OCI-LY7 (cell line): ENCODE data around the gene GRK3. TPM values are rescaled to one million over a fixed set of nuclear protein-coding genes. Genes with fewer than 3 reads are reported as not detected.

Experiments used
- BruUV-seq: library from RNA; stranded (reverse); fragments of 400-500 nt; replicated peaks from 2 replicates; lab custom pipeline; 2021; lab: Mats Ljungman, UMichigan
- CTCF ChIA-PET: fragments of 300-600 bp; sonication (Branson Sonifier 250); formaldehyde crosslinking; loops from one replicate; lab custom pipeline; 2022; ENCODE audit warnings: antibody characterized with exemption; ENCODE audit not compliant: unreplicated experiment; lab: Charles Lee
- POLR2A ChIA-PET: fragments of 300-600 bp; sonication (Branson Sonifier 250); formaldehyde crosslinking; loops from one replicate; lab custom pipeline; 2022; ENCODE audit warnings: antibody characterized with exemption; lab: Charles Lee
- DNase-seq: peaks from one replicate; pipeline ENCODE4 v3.0.0-alpha.2; 2015; ENCODE audit warnings: low spot score
- H2AFZ ChIP-seq: fragments of 200-600 bp; sonication (generic), shearing (Covaris generic); 2 replicates; pipeline ENCODE4 v1.6.1; 2014; ENCODE audit warnings: mild to moderate bottlenecking, antibody characterized with exemption, low read length, moderate library complexity
- H3K27ac ChIP-seq: fragments of 200-600 bp; sonication (generic); 2 replicates; pipeline ENCODE4 v1.5.1; 2014; ENCODE audit warnings: mixed run types, low read depth, mild to moderate bottlenecking, moderate library complexity, low read length, inconsistent platforms; ENCODE audit not compliant: poor library complexity, severe bottlenecking
- H3K36me3 ChIP-seq: fragments of 200-600 bp; sonication (generic); 2 replicates; pipeline ENCODE4 v1.6.1; 2014; ENCODE audit warnings: mild to moderate bottlenecking, antibody characterized with exemption, low read length, moderate library complexity, mixed read lengths; ENCODE audit not compliant: insufficient read depth
- H3K4me1 ChIP-seq: fragments of 200-600 bp; sonication (generic); 2 replicates; pipeline ENCODE4 v1.5.1; 2014; ENCODE audit warnings: mild to moderate bottlenecking, low read length; ENCODE audit not compliant: insufficient read depth, poor library complexity, severe bottlenecking
- H3K4me2 ChIP-seq: fragments of 200-600 bp; sonication (generic); 2 replicates; pipeline ENCODE4 v1.6.1; 2014; ENCODE audit warnings: mild to moderate bottlenecking, low read length
- H3K4me3 ChIP-seq: fragments of 200-600 bp; sonication (generic); 2 replicates; pipeline ENCODE4 v1.5.1; 2014; ENCODE audit warnings: mild to moderate bottlenecking, low read depth, low read length; ENCODE audit not compliant: poor library complexity, severe bottlenecking
- H3K79me2 ChIP-seq: fragments of 200-600 bp; sonication (generic); 2 replicates; pipeline ENCODE4 v1.6.1; 2016; ENCODE audit warnings: low read depth, mild to moderate bottlenecking, low read length, moderate library complexity, mixed read lengths; ENCODE audit not compliant: insufficient read depth
- H3K9me2 ChIP-seq: fragments of 200-600 bp; sonication (generic); 2 replicates; pipeline ENCODE4 v1.6.1; 2016; ENCODE audit warnings: mild to moderate bottlenecking, low read length, mixed read lengths; ENCODE audit not compliant: insufficient read depth
- H3K9me3 ChIP-seq: fragments of 200-600 bp; sonication (generic); 2 replicates; pipeline ENCODE4 v1.6.1; 2014; ENCODE audit warnings: mild to moderate bottlenecking, mixed run types, low read length, mixed read lengths
- H4K20me1 ChIP-seq: fragments of 200-600 bp; sonication (generic); 2 replicates; pipeline ENCODE4 v1.6.1; 2014; ENCODE audit warnings: mild to moderate bottlenecking, antibody characterized with exemption, low read length, moderate library complexity, mixed read lengths; ENCODE audit not compliant: insufficient read depth
- EZH2phosphoT487 ChIP-seq: fragments of 200-600 bp; sonication (generic); IDR thresholded peaks from 2 replicates; pipeline ENCODE4 v1.6.1; 2018; ENCODE audit warnings: low read depth, borderline replicate concordance, mild to moderate bottlenecking, mixed run types, antibody characterized with exemption, low read length, moderate library complexity, mixed read lengths
- intact Hi-C: fragments of 100-400 bp; cut with micrococcal nuclease; formaldehyde crosslinking; loops from one replicate; pipeline ENCODE4 v1.10.0; 2022; ENCODE audit not compliant: unreplicated experiment
- total RNA-seq, 2 experiments: library from RNA; depleted of rRNA in 1 of 2; stranded (reverse); fragments of >200 nt in 1 of 2; shearing (Covaris generic) in 1 of 2; gene quantifications; 2 replicates each; pipeline ENCODE4 v1.2.3, GENCODE V29; 2014 to 2022
- TF ChIP-seq, protein P1 (sequence below): fragments of 200-600 bp; sonication (generic); conservative IDR thresholded peaks from 2 replicates; pipeline ENCODE4 v1.5.1; 2014; ENCODE audit warnings: mild to moderate bottlenecking, antibody characterized with exemption, low read length, moderate library complexity, mixed read lengths

The GRK3 gene
- total RNA-seq, 2 experiments from 2014 or later, result 14.2 to 39.3 TPM

DNA sequence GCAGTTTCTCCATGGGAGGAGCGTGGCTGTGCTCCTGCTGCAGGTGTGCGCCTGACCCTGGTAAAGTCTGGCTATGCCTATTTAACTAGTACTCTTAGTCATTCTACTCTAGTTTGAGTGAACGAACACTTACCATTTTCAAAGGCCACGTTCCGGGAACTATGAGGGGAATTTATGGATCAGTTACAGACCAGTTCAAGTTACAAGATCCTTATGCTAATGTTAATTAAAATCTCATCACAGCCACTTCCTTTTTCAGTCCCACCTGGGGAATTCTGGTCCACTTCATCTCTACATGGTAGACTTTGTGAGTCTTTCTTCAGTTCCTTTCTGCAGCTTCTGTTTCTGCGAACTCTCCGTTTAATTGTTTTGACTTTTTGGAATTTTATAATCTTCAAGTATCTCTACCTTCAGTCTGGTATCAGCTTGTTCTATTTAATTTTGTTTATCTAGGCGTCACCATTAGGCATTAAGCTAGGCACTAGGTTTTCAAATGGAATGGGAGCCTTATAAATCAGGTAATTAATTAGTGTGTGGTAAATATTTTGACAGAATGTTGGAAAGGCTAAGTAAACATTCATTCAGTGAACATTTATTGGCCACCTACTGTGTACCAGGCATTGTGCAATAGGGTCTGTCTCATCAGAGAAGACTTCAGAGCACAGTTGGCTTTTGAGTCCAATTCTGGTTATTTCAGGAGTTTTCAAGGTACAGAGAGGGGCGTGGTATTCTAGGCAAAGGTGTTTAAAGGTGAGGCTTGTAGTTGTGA is 78.9 kb downstream of the GRK3 start:
- no TSS peak for BruUV-seq
- ChIA-PET POLR2A (interaction anchor here (1.2 kb wide), 1 partner anchor 14 kb away, joined by 3 read pairs; no protein-coding TSS in a partner anchor), CTCF (no interaction called here)
- Histone ChIP-seq H3K4me1 (peaks cover 8% of the 10 kb centered on the region), H3K79me2 (no peaks in the 10 kb centered on the region), H3K36me3 (peaks cover 16% of the 10 kb centered on the region; the same call in 1 of the 2 replicates), H3K9me2 (no peaks in the 10 kb centered on the region), H2AFZ (no peak overlapping the region), H4K20me1 (no peaks in the 10 kb centered on the region), H3K4me3 (no peak overlapping the region), H3K9me3 (peaks cover 18% of the 10 kb centered on the region), H3K4me2 (0 out of 2 replicates have a peak overlapping the region, but pooled peaks have one; percentile 6), H3K27ac (no peak overlapping the region)
- TF ChIP-seq, protein P1, sequence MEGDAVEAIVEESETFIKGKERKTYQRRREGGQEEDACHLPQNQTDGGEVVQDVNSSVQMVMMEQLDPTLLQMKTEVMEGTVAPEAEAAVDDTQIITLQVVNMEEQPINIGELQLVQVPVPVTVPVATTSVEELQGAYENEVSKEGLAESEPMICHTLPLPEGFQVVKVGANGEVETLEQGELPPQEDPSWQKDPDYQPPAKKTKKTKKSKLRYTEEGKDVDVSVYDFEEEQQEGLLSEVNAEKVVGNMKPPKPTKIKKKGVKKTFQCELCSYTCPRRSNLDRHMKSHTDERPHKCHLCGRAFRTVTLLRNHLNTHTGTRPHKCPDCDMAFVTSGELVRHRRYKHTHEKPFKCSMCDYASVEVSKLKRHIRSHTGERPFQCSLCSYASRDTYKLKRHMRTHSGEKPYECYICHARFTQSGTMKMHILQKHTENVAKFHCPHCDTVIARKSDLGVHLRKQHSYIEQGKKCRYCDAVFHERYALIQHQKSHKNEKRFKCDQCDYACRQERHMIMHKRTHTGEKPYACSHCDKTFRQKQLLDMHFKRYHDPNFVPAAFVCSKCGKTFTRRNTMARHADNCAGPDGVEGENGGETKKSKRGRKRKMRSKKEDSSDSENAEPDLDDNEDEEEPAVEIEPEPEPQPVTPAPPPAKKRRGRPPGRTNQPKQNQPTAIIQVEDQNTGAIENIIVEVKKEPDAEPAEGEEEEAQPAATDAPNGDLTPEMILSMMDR, result no peak
- no peak for TF ChIP-seq EZH2phosphoT487
- intact Hi-C loops, result no loop called here
- DNase-seq, result no peak

DNA sequence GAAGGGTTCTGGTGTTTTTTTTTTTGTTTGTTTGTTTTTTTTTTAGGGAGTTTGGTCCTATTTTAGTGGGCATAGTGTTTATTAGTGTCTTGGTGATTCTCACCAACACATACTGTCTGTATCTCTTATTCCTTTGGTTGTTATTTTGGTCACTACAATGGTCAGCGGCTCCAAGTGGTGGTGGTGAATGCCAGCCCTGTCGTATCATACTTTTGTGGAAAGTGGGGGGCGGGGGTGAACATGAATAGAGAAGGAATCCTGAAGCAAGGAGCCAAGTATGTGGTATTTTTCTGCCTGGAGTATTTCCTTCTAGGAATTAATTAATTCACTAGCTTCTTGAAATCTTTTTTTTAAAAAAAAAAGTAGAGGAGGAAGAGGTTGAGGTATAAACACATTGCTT is 79.6 kb downstream of the GRK3 start:
- ChIA-PET CTCF (no interaction called here), POLR2A (no interaction called here)
- BruUV-seq, result no TSS peak
- Histone ChIP-seq H3K27ac (no peak overlapping the region), H3K4me2 (no peak overlapping the region), H3K79me2 (no peaks in the 10 kb centered on the region), H3K36me3 (peaks cover 13% of the 10 kb centered on the region; the same call in 1 of the 2 replicates), H3K9me2 (no peaks in the 10 kb centered on the region), H3K9me3 (peaks cover 12% of the 10 kb centered on the region), H3K4me1 (peaks cover 8% of the 10 kb centered on the region), H4K20me1 (no peaks in the 10 kb centered on the region), H2AFZ (no peak overlapping the region), H3K4me3 (no peak overlapping the region)
- intact Hi-C loops, result no loop called here
- no peak for DNase-seq
- TF ChIP-seq EZH2phosphoT487, result no peak
- TF ChIP-seq, protein P1, result no peak

DNA sequence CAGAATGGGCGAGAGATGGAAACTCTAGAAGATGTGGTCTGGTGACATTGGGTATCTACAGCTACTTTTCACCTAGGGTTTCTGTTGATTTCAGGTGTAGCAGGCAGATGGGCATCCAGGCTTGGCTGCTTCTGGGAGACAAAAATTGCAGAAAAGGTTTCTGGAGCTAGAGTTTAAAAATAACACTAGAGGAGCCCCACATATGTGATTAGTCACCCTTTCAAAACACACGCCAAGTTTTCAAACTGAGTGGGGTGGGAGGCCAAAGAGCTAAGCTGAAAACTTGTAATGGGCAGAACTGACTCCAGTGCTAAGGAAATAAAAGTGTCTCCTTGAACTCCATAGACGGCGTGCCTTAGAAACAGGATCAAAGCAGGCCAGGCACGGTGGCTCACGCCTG is 80.8 kb downstream of the GRK3 start:
- ChIA-PET CTCF (no interaction called here), POLR2A (no interaction called here)
- Histone ChIP-seq H3K4me1 (peaks cover 10% of the 10 kb centered on the region), H3K27ac (no peak overlapping the region), H3K4me2 (no peak overlapping the region), H4K20me1 (no peaks in the 10 kb centered on the region), H2AFZ (no peak overlapping the region), H3K9me2 (no peaks in the 10 kb centered on the region), H3K4me3 (no peak overlapping the region), H3K36me3 (peaks cover 2% of the 10 kb centered on the region; the same call in 1 of the 2 replicates), H3K79me2 (no peaks in the 10 kb centered on the region; the same call in 1 of the 2 replicates), H3K9me3 (peaks cover under 1% of the 10 kb centered on the region; the same call in 1 of the 2 replicates)
- BruUV-seq, result no TSS peak
- TF ChIP-seq, protein P1, result no peak
- no peak for TF ChIP-seq EZH2phosphoT487
- no peak for DNase-seq
- intact Hi-C loops, result no loop called here
